H9 (cell line): ENCODE measurements around the gene DAND5. TPM values are rescaled to one million over a fixed set of nuclear protein-coding genes. Genes with fewer than 3 reads are reported as not detected.

Experiments
- DNase-seq: peaks from one replicate; pipeline ENCODE4 v3.0.0-alpha.2; 2017
- H2AFZ ChIP-seq: one replicate; pipeline ENCODE4 v1.6.1; 2013; ENCODE audit warnings: mild to moderate bottlenecking, low read length, control low read depth, moderate library complexity
- H2AK5ac ChIP-seq: 2 replicates; pipeline ENCODE4 v1.6.1; 2013; ENCODE audit warnings: low read length, control low read depth, mixed read lengths; ENCODE audit not compliant: insufficient read length
- H2BK120ac ChIP-seq: one replicate; pipeline ENCODE4 v1.6.1; 2013; ENCODE audit warnings: low read depth, mild to moderate bottlenecking, low read length, control low read depth, inconsistent platforms; ENCODE audit not compliant: poor library complexity, severe bottlenecking
- H2BK12ac ChIP-seq: 2 replicates; pipeline ENCODE4 v1.6.1; 2013; ENCODE audit warnings: low read length, control low read depth, mixed read lengths, low read depth; ENCODE audit not compliant: insufficient read length
- H2BK15ac ChIP-seq: 2 replicates; pipeline ENCODE4 v1.6.1; 2013; ENCODE audit warnings: low read depth, low read length, control low read depth
- H2BK20ac ChIP-seq: one replicate; pipeline ENCODE4 v1.6.1; 2013; ENCODE audit warnings: low read depth, mild to moderate bottlenecking, low read length, control low read depth, inconsistent platforms; ENCODE audit not compliant: poor library complexity, severe bottlenecking
- H2BK5ac ChIP-seq: 2 replicates; pipeline ENCODE4 v1.6.1; 2013; ENCODE audit warnings: low read length, control low read depth, mixed read lengths; ENCODE audit not compliant: insufficient read length
- H3K14ac ChIP-seq: 2 replicates; pipeline ENCODE4 v1.6.1; 2013; ENCODE audit warnings: low read length, control low read depth; ENCODE audit not compliant: insufficient read depth
- H3K18ac ChIP-seq: 2 replicates; pipeline ENCODE4 v1.6.1; 2013; ENCODE audit warnings: low read depth, mild to moderate bottlenecking, mixed read lengths, low read length, control low read depth; ENCODE audit not compliant: insufficient read length
- H3K23ac ChIP-seq: 2 replicates; pipeline ENCODE4 v1.6.1; 2013; ENCODE audit warnings: low read length, control low read depth, mixed read lengths, low read depth; ENCODE audit not compliant: insufficient read length
- H3K23me2 ChIP-seq: 2 replicates; pipeline ENCODE4 v1.6.1; 2013; ENCODE audit warnings: low read depth, mild to moderate bottlenecking, mixed read lengths, low read length, control low read depth; ENCODE audit not compliant: insufficient read length, poor library complexity, severe bottlenecking
- H3K27ac ChIP-seq: 2 replicates; pipeline ENCODE4 v1.5.1; 2013; ENCODE audit warnings: low read length, control low read depth, mixed read lengths, low read depth; ENCODE audit not compliant: insufficient read length
- H3K27me3 ChIP-seq: 2 replicates; pipeline ENCODE4 v1.6.1; 2013; ENCODE audit warnings: low read length, control low read depth, inconsistent platforms; ENCODE audit not compliant: insufficient read depth
- H3K4ac ChIP-seq: 2 replicates; pipeline ENCODE4 v1.6.1; 2013; ENCODE audit warnings: low read depth, mild to moderate bottlenecking, control low read depth, inconsistent platforms, low read length, moderate library complexity
- H3K4me1 ChIP-seq: 2 replicates; pipeline ENCODE4 v1.6.1; 2013; ENCODE audit warnings: low read length, control low read depth, inconsistent platforms; ENCODE audit not compliant: insufficient read depth
- H3K4me2 ChIP-seq: 2 replicates; pipeline ENCODE4 v1.6.1; 2013; ENCODE audit warnings: low read length, control low read depth, mixed read lengths; ENCODE audit not compliant: insufficient read length, insufficient read depth
- H3K56ac ChIP-seq: 2 replicates; pipeline ENCODE4 v1.6.1; 2013; ENCODE audit warnings: low read depth, mild to moderate bottlenecking, mixed read lengths, low read length, control low read depth; ENCODE audit not compliant: insufficient read length
- H3K79me1 ChIP-seq: 2 replicates; pipeline ENCODE4 v1.6.1; 2013; ENCODE audit warnings: low read depth, mild to moderate bottlenecking, moderate library complexity, low read length, control low read depth, inconsistent platforms; ENCODE audit not compliant: insufficient read depth, poor library complexity, severe bottlenecking
- H3K79me2 ChIP-seq: 2 replicates; pipeline ENCODE4 v1.6.1; 2013; ENCODE audit warnings: low read length, control low read depth, inconsistent platforms; ENCODE audit not compliant: insufficient read depth
- H3K9ac ChIP-seq: 2 replicates; pipeline ENCODE4 v1.6.1; 2013; ENCODE audit warnings: low read length, control low read depth, mixed read lengths; ENCODE audit not compliant: insufficient read length; ENCODE audit errors: extremely low read depth
- H3K9me3 ChIP-seq: one replicate; pipeline ENCODE4 v1.6.1; 2013; ENCODE audit warnings: low read depth, low read length, inconsistent platforms; ENCODE audit not compliant: control insufficient read depth
- H3T11ph ChIP-seq: one replicate; pipeline ENCODE4 v1.6.1; 2013; ENCODE audit warnings: mild to moderate bottlenecking, low read length, control low read depth, inconsistent platforms
- H4K20me1 ChIP-seq: one replicate; pipeline ENCODE4 v1.6.1; 2013; ENCODE audit not compliant: control insufficient read depth, insufficient read length, insufficient read depth
- H4K5ac ChIP-seq: 2 replicates; pipeline ENCODE4 v1.6.1; 2013; ENCODE audit warnings: low read depth, mild to moderate bottlenecking, mixed read lengths, low read length, control low read depth; ENCODE audit not compliant: insufficient read length
- H4K8ac ChIP-seq: replicated peaks from 2 replicates; pipeline ENCODE4 v1.6.1; 2013; ENCODE audit warnings: low read length, control low read depth, mixed read lengths, low read depth; ENCODE audit not compliant: insufficient read length
- H4K91ac ChIP-seq: 2 replicates; pipeline ENCODE4 v1.6.1; 2013; ENCODE audit warnings: low read depth, mild to moderate bottlenecking, moderate library complexity, mixed read lengths, low read length, control low read depth; ENCODE audit not compliant: insufficient read length
- H3K27ac Mint-ChIP-seq, 3 experiments: 2 replicates in 2 of 3; 3 replicates in 1 of 3; pipeline ENCODE4 v1.8.0; 2020 to 2021; ENCODE audit warnings: mixed read lengths in 3 of 3, mild to moderate bottlenecking in 1 of 3, moderate library complexity in 1 of 3
- H3K27me3 Mint-ChIP-seq: 2 replicates; pipeline ENCODE4 v1.8.0; 2021; ENCODE audit warnings: low read depth, mild to moderate bottlenecking, moderate library complexity, mixed read lengths
- H3K36me3 Mint-ChIP-seq, 3 experiments: 2 replicates in 2 of 3; 3 replicates in 1 of 3; pipeline ENCODE4 v1.8.0; 2020 to 2021; ENCODE audit warnings: low read depth in 3 of 3, mixed read lengths in 3 of 3; ENCODE audit not compliant: insufficient read depth in 1 of 3
- H3K4me1 Mint-ChIP-seq, 2 experiments: 2 replicates each; pipeline ENCODE4 v1.8.0; 2020; ENCODE audit warnings: mixed read lengths in 2 of 2
- H3K4me3 Mint-ChIP-seq, 2 experiments: 2 replicates in 1 of 2; 3 replicates in 1 of 2; pipeline ENCODE4 v1.8.0; 2020 to 2021; ENCODE audit warnings: mild to moderate bottlenecking in 2 of 2, mixed read lengths in 2 of 2, moderate library complexity in 1 of 2
- H3K9me3 Mint-ChIP-seq, 2 experiments: 2 replicates in 1 of 2; 3 replicates in 1 of 2; pipeline ENCODE4 v1.8.0; 2020; ENCODE audit warnings: mild to moderate bottlenecking in 2 of 2, mixed read lengths in 2 of 2, moderate library complexity in 1 of 2
- WGBS: extraction: QIAGEN DNeasy Blood & Tissue Kit; methylation state at CpG from one replicate; pipeline ENCODE4 v1.1.7; 2013; ENCODE audit warnings: missing lambda C conversion rate, low lambda C conversion rate, mixed read lengths; ENCODE audit not compliant: insufficient read length; ENCODE audit errors: extremely low coverage; 5-methylcytosine and 5-hydroxymethylcytosine counted together
- total RNA-seq: library from RNA; stranded (reverse); gene quantifications from 2 replicates; pipeline ENCODE4 v1.2.1, GENCODE V29; 2021
- TF ChIP-seq, protein P1 (sequence below): fragments of 200-600 bp; sonication (generic); conservative IDR thresholded peaks from 3 replicates; pipeline ENCODE4 v1.8.0; 2021; ENCODE audit warnings: antibody characterized with exemption, mild to moderate bottlenecking

The DAND5 gene
- total RNA-seq, 1 experiment from 2014 or later = 0.11 TPM

DNA sequence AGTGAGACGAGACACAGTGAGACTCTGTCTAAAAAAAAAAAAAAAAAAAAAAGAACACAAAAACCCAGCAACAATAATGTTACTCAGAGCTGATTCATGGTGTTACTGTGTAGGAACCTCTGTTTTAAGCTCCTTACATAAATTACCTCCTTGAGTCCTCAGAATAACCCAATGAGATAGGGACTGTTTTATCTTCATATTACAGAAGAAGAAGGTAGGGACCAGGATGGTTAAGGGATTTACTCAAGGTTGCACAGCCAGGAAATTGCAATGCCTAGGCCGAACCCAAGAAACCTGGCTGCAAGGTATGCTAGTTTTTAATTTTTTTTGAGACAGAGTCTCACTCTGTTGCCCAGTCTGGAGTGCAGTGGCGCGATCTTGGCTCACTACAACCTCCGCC lies 1.5 kb upstream of the DAND5 start:
- no peak overlapping the region for H3K27ac ChIP-seq
- H3T11ph ChIP-seq = no peak overlapping the region
- no peak overlapping the region for H3K4me3 Mint-ChIP-seq
- no CpG with 5 or more reads among the region's 5 CpGs for WGBS
- H3K4ac ChIP-seq = no peak overlapping the region
- no peak overlapping the region for H2AFZ ChIP-seq
- no peak overlapping the region for H2BK5ac ChIP-seq
- H2AK5ac ChIP-seq = no peak overlapping the region
- no peaks in the 10 kb centered on the region for H3K4me1 ChIP-seq
- H3K27ac Mint-ChIP-seq = no peak overlapping the region
- no peak for DNase-seq
- no peak overlapping the region for H4K8ac ChIP-seq
- no peaks in the 10 kb centered on the region; a peak in 1 of 7 replicates for H3K36me3 Mint-ChIP-seq
- TF ChIP-seq, protein P1, sequence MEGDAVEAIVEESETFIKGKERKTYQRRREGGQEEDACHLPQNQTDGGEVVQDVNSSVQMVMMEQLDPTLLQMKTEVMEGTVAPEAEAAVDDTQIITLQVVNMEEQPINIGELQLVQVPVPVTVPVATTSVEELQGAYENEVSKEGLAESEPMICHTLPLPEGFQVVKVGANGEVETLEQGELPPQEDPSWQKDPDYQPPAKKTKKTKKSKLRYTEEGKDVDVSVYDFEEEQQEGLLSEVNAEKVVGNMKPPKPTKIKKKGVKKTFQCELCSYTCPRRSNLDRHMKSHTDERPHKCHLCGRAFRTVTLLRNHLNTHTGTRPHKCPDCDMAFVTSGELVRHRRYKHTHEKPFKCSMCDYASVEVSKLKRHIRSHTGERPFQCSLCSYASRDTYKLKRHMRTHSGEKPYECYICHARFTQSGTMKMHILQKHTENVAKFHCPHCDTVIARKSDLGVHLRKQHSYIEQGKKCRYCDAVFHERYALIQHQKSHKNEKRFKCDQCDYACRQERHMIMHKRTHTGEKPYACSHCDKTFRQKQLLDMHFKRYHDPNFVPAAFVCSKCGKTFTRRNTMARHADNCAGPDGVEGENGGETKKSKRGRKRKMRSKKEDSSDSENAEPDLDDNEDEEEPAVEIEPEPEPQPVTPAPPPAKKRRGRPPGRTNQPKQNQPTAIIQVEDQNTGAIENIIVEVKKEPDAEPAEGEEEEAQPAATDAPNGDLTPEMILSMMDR = no peak
- H3K4me1 Mint-ChIP-seq = peaks cover 0 to 12% of the 10 kb centered on the region in 2 experiments; a peak in 3 of 4 replicates
- no peak overlapping the region for H4K5ac ChIP-seq
- no peaks in the 10 kb centered on the region for H3K79me1 ChIP-seq
- no peak overlapping the region for H3K14ac ChIP-seq
- no peaks in the 10 kb centered on the region; a peak in 2 of 5 replicates for H3K9me3 Mint-ChIP-seq
- no peaks in the 10 kb centered on the region for H3K9me3 ChIP-seq
- no peaks in the 10 kb centered on the region for H3K27me3 ChIP-seq
- H4K91ac ChIP-seq = no peak overlapping the region
- H3K18ac ChIP-seq = no peak overlapping the region
- no peaks in the 10 kb centered on the region for H3K23me2 ChIP-seq
- H4K20me1 ChIP-seq = no peaks in the 10 kb centered on the region
- H2BK15ac ChIP-seq = no peak overlapping the region
- no peak overlapping the region for H3K9ac ChIP-seq
- H3K27me3 Mint-ChIP-seq = peaks cover 12% of the 10 kb centered on the region
- H3K23ac ChIP-seq = no peak overlapping the region
- H3K56ac ChIP-seq = no peak overlapping the region
- H3K4me2 ChIP-seq = no peak overlapping the region
- no peak overlapping the region for H2BK120ac ChIP-seq
- no peak overlapping the region for H2BK12ac ChIP-seq
- no peaks in the 10 kb centered on the region for H3K79me2 ChIP-seq
- H2BK20ac ChIP-seq = no peak overlapping the region
